ENCODE measurements around the gene CHRND.

The CHRND gene

GRCh38 chr2:232488097-232488711, 37.8 kb upstream of the CHRND start:
- no peak for DNase-seq

DNA sequence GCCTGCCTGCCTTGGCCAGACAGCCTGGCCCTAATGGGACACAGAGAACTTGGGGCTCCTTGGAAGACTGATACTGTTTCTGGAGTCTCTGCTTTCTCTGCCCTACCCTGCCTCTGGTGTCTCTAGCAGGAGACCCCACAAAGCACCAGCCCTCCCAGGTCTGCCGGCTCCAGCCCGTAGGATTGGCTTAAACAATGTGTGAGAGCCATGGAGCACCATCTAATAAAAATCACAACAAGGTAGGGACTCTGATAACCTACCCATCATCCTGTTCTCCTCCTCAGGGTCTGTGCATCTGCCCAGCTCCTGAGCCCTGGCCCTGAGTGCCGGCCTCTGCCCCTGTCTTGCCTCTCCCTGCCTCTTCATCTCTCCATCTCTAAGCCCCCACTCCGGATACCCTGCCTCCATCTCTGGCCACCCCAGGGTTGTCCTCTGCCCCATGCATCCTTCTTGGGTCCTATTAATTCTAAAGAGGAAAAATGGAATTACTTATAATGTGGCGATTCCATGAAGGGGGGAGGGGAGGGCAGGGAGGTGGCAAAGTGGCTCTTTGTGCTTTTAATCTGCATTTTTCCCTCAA, 37.1 kb upstream of the CHRND start:
- no peak for DNase-seq

DNA sequence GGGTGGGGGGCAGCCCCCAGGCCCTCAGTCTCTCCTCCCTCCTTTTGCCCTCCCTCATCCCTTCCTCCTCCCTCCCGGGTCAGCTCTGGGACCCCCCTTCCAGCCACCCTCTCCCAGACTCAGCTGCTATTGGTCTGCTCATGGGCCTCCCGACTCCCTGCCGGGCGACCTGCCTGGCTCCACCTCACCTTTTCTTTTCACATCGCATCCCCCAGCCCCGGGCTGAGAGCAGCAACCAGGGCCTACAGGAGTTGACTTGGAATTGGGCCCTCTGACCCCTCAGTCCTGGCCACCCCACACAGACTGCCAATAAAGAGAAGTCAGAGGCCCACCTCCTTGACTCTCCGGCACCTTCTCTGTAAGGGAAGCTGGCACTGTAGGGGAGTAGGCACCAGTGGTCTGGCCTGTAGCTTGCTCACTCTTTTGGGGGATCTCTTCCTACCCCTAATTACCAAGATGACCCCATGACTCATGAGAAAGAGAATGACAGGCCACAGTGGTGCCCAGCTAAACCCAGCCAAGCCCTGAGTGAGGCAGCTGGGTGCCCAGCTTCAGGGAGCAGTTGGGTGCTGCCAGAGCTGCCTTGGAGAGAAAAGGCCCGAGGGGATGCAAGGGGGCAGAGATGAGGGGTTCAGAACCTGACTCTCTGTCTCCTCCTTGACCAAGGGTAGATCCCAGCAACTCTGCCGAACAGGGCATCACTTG, 36.3 kb upstream of the CHRND start:
- no peak for DNase-seq

DNA sequence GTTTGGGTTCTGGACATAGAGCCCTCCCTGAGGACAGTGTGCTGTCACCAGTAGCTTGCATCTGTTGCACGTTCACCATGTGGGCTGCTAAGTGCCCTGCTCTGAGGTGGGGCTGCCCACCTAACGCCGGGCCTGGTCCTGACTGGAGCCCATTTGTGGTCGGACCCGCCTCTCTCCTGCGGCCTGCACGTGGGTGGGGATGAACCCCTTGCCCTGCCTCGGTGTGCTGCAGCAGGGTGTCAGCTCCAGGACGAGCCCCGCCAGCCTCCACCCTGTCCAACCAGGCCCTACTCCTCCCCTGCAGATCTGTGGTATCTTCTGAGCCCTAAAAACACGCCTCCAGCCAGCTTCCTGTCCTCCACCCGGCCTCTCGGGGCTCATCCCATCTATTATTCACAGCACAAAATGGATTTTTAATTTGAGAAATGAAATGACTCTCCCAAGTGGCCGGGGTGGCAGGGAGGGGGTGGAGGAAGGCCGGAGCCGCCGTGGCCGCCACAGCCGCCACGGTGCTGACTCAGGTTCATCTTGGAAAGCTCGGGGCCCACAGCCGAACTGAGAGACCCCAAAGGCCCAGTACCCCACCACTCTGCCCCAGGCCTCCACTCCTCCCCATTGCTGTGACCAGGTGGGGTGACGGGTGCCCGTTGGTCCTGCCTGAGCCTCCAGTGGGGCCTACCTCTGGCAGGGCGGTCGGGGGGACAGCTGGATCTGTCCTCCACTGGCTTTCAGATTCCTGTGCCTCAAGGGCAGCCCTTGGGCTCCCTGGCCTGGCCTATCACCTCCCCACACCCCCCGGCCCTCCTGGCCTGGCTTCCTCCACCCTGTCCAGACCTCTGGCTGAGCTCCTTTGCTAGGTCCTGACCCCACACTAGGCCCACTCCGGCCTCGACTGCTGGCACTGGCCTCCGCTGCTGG, 35.5 kb upstream of the CHRND start:
- DNase-seq: no peak

GRCh38 chr2:232491139-232491780, 34.7 kb upstream of the CHRND start:
- no peak for DNase-seq

DNA sequence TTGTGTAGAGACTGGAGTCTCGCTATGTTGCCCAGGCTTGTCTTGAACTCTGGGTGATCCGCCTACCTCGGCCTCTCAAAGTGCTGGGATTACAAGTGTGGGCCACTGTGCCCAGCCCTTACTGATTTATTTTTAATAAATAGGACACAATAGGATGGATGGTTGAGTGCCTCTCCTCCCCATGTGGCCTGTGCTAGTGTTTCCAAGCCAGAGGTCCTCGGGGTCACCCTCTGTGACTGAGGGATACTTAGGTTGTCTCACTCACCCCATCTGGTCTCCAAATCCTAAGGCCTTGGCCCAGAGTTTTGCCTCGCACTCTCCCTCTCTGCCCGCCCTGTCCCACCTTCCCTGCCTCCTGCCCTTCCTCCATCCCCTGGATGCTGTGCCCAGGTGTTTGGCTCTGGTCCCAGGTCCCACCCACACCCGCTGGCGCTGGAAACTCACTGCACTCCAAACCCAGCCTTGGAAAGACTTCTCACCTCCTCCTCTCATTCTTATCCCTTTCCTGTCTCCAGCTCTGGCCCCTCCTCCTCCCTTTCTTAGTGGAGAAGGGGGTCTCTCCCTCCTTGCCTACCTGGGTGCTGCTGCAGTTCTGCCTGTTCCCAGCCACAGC, 33.6 kb upstream of the CHRND start:
- DNase-seq: no peak

DNA sequence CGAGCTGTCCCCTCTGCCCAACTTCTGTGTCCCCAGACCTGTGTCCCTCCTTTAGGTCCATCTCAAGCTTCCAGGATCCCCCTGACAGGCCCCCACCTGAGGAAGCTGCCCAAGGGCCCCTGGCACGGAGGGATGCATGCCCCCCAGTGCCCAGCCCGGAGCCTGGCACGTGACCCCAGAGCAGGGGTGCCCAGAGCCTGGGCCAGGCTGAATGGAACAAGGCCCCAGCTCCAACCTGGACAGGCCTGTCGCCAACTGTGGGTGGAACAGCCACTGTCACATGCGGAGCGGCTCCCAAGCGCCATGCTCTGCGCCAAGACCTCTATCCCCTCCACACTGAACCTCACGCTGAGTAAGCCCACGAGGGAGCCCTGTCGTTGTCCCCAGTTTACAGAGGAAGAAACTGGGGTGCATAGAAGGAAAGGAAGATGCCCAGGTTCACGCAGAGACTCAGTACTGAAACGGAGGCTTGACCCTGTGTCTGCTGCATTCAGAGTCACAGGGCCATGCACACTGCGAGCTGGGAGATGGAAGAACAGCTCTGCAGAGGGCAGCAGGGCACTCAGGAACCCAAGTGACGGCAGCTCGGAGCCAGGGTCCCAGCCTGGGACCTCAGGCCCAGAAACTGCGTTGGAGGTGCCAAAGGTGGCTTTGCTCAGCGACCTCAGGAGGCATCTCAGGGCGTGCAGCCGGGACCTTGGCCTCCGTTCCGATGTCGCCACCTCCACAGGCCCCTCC, 32.8 kb upstream of the CHRND start:
- no peak for DNase-seq

DNA sequence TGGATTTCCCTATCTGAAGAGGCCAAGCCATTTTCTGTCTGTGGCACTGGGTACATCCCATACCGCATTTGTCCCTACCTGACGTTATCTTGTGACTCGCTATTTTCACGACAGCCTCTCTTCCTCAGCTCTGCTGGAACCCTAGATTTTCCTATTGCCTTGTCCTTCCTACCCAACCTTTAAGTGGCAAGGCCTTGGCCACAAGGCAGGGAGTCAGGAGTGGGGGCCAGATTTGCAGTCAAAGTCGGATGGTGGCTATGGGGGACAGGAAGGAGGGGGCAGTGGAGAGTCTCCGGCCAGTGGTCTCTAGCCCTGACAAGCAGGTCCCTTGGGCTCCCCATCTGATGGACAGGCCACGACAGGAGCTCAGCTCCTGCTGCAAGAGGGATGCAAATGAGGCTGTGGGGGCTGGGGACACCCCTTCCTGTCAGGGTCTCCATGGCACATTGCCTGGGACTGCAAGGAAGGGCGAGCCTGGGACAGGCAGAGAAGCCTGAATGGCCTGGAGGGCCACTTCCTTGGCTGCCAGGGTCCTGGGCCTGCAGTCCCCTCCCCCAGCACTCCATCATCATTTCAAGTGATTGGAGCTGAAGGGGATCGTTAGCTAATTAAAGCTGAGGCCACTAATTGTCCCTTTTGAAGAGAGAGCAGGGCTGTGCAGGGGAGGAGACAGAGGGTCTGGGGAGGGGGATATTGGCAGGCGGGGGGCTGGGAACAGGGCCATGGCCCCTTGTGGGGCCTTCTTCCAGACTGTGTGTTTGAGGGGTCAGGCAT, 32.1 kb upstream of the CHRND start:
- no peak for DNase-seq

DNA sequence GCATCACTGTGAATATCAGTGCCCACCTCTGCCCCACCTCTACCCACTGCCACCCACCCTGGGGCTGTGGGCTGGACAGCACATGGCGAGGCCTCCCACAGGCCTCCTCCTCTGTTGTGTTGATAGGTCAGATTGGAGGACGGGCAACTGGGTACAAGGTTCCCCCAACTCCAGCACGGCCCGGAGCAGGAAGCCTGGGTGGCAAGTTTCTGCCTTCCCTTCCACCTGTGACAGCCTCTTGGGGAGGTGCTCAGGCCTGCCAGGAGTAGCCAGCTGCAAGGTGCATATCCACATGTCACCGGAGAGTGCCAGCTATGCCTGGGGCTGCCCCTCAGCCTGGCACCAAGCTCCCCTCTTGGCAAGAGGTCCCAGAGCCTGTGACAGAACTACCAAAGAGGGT, 31.4 kb upstream of the CHRND start:
- DNase-seq: no peak

GRCh38 chr2:232495292-232495691, 30.7 kb upstream of the CHRND start:
- no peak for DNase-seq

- no peak for DNase-seq
Measured at GRCh38 chr2:232496501-232497270, 29.3 kb upstream of the CHRND start.

- DNase-seq: no peak
Measured at GRCh38 chr2:232497348-232497747, 28.6 kb upstream of the CHRND start.

- no peak for DNase-seq
Measured at GRCh38 chr2:232498452-232498851, 27.5 kb upstream of the CHRND start.

- DNase-seq: no peak
Measured at GRCh38 chr2:232501331-232501771, 24.6 kb upstream of the CHRND start.

GRCh38 chr2:232501794-232502390, 24.1 kb upstream of the CHRND start:
- DNase-seq: no peak

DNA sequence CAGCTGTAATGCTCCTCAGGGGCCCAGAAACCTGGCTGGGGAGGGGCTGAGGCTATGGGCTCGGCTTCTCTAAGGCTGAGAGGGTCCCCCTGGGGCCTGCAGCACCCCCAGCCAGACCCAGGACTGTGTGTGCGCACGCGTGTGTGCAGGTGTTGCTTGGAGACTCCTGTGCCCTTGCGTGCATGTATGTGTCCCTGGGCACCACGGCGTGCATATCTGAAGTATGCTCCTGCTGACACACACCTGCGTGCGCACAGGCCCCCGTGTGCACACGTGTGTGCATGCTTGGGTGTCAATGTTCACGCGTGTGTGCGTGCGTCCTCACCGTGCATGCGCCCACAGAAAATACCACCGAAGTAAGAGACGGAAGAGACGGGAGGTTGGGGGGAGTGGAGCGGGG, 23.4 kb upstream of the CHRND start:
- no peak for DNase-seq

DNA sequence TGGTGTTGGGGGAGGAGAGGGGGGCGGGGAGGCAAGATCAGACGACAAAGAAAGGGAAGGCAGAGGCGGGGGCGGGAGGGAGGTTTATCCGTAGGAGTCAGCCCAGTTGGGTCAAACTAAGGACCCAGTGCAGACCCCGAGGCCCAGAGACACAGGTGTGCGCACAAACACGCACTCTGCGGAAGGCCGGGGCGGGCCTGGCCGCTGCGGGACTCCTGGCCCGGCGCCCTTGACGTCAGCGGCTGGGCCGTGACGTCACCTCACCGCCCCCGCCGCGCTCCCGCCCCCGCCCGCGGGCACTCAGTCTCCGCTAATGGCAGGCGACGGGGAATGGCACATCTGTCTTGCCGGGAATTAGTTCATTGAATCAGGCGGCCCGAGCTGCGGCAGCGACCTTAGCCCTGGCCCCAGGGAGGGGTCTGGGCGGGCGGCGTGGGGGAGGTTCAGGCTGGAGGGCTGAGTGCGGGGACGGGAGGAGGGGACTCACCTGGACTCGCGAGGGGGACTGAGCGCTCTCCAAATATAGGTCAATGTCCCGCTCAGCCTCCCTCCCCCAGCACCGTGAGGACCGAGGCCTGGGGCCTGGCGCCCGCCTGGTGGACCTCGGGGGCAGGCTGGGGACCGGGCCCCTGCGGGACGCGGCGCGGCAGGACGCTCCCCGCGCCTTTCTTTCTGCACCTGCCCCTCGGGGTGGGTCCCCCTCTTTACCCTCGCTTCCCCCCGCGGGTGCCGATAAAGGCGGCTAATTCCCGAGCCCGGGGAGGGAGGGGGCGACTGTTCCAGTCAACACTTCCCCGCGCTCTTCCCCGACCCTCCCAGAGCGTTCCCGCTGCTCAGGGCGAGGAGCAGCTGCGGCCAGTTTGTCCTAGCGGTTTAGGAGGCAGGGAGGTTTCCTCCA, 22.8 kb upstream of the CHRND start:
- DNase-seq: no peak

- DNase-seq: no peak
Measured at GRCh38 chr2:232503809-232504323, 22.1 kb upstream of the CHRND start.
